WERI-Rb-1 (cell line): Measurements from ENCODE around the gene SPATA32.

Experiments
- DNase-seq: peaks from one replicate; pipeline ENCODE4 v3.0.0-alpha.2; 2020
- H3K27ac ChIP-seq: fragments of 250-450 bp; sonication (Bioruptor Pico); 2 replicates; pipeline ENCODE4 v1.5.1; 2020; ENCODE audit warnings: mild to moderate bottlenecking, moderate library complexity
- H3K27me3 ChIP-seq: fragments of 250-450 bp; sonication (Bioruptor Pico); 2 replicates; pipeline ENCODE4 v1.5.1; 2021; ENCODE audit warnings: mild to moderate bottlenecking, low read depth, moderate library complexity; ENCODE audit not compliant: insufficient read depth, severe bottlenecking
- H3K36me3 ChIP-seq: fragments of 250-450 bp; sonication (Bioruptor Pico); 2 replicates; pipeline ENCODE4 v1.5.1; 2020; ENCODE audit warnings: mild to moderate bottlenecking, moderate library complexity
- H3K4me3 ChIP-seq: 2 replicates; pipeline ENCODE4 v1.5.1; 2011; ENCODE audit warnings: low read depth, mild to moderate bottlenecking, control low read depth, low read length
- H3K9me3 ChIP-seq: fragments of 250-450 bp; sonication (Bioruptor Pico); 2 replicates; pipeline ENCODE4 v1.5.1; 2021; ENCODE audit warnings: mild to moderate bottlenecking, moderate library complexity; ENCODE audit not compliant: severe bottlenecking
- TF ChIP-seq, protein P1 (sequence below): IDR thresholded peaks from 2 replicates; pipeline ENCODE4 v1.5.1; 2011; ENCODE audit warnings: low read depth, mild to moderate bottlenecking, control low read depth, inconsistent platforms, low read length

Gene SPATA32

DNA sequence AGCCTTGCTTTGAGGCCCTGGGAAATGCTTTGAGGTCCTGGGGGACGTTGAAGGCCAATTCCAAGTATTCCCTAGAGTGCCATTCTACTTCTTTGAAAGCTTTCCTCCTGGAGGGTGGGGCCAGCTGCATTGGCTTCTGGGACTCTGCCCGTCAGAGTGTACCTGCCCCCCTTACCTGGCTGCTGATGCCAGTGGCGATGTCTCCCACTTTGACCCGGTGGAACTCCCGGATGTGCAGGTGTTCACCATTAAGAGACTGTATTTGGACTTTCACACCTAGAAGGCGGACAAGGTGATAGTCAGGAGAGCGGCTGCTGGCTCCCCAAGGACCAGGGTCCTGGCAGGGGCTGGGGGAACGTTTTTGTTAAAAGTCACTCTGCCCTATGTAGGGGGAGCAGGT is 3.1 kb upstream of the SPATA32 start:
- TF ChIP-seq, protein P1, sequence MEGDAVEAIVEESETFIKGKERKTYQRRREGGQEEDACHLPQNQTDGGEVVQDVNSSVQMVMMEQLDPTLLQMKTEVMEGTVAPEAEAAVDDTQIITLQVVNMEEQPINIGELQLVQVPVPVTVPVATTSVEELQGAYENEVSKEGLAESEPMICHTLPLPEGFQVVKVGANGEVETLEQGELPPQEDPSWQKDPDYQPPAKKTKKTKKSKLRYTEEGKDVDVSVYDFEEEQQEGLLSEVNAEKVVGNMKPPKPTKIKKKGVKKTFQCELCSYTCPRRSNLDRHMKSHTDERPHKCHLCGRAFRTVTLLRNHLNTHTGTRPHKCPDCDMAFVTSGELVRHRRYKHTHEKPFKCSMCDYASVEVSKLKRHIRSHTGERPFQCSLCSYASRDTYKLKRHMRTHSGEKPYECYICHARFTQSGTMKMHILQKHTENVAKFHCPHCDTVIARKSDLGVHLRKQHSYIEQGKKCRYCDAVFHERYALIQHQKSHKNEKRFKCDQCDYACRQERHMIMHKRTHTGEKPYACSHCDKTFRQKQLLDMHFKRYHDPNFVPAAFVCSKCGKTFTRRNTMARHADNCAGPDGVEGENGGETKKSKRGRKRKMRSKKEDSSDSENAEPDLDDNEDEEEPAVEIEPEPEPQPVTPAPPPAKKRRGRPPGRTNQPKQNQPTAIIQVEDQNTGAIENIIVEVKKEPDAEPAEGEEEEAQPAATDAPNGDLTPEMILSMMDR = no peak
- Histone ChIP-seq H3K9me3 (no peaks in the 10 kb centered on the region), H3K4me3 (no peak overlapping the region), H3K36me3 (peaks cover 80% of the 10 kb centered on the region), H3K27ac (no peak overlapping the region), H3K27me3 (no peaks in the 10 kb centered on the region)
- DNase-seq = no peak

DNA sequence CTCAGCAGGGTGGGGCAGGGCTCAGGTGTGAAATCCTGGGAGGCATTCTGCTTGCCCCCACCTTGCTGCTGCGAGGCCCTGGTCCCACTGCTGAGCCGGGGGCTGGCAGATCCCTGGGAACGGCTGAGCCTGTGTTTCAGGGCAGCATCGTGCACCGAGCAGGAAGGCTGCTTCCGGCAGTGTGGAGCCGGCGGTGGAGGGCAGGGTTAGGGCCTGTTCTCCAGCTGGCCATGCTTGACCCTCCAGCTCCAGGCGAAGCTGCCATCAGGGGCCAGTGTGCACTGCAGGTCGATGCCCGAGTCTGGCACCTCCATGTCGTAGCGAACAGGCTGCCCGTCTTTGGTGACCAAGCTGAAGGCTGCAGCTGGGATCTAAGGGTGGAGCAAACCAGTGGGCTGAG is 2.5 kb upstream of the SPATA32 start:
- Histone ChIP-seq H3K9me3 (no peaks in the 10 kb centered on the region), H3K4me3 (no peak overlapping the region), H3K27ac (no peak overlapping the region), H3K27me3 (no peaks in the 10 kb centered on the region), H3K36me3 (peaks cover 74% of the 10 kb centered on the region)
- no peak for DNase-seq
- TF ChIP-seq, protein P1 = no peak

DNA sequence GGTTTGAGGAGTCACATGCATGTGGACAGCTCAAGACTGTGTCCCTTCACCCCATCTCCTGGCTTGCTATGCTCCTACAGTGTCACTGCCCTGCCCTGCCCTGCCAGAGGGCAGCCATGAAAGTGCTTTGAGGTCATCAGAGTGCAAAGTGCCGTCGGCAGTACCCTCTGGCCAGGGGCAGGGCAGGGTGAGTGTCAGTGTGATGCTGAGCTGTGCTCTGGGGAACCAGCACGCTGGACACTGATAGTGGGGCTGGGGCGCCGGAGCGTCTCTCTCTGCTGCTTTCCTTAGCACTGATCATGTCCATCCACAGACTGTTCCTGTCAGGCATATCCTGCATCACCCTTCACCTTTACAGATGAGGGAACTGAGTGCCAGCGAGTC is 1.6 kb upstream of the SPATA32 start:
- DNase-seq = no peak
- Histone ChIP-seq H3K36me3 (peaks cover 64% of the 10 kb centered on the region), H3K27me3 (no peaks in the 10 kb centered on the region), H3K4me3 (no peak overlapping the region), H3K27ac (no peak overlapping the region), H3K9me3 (no peaks in the 10 kb centered on the region)
- TF ChIP-seq, protein P1 = no peak

DNA sequence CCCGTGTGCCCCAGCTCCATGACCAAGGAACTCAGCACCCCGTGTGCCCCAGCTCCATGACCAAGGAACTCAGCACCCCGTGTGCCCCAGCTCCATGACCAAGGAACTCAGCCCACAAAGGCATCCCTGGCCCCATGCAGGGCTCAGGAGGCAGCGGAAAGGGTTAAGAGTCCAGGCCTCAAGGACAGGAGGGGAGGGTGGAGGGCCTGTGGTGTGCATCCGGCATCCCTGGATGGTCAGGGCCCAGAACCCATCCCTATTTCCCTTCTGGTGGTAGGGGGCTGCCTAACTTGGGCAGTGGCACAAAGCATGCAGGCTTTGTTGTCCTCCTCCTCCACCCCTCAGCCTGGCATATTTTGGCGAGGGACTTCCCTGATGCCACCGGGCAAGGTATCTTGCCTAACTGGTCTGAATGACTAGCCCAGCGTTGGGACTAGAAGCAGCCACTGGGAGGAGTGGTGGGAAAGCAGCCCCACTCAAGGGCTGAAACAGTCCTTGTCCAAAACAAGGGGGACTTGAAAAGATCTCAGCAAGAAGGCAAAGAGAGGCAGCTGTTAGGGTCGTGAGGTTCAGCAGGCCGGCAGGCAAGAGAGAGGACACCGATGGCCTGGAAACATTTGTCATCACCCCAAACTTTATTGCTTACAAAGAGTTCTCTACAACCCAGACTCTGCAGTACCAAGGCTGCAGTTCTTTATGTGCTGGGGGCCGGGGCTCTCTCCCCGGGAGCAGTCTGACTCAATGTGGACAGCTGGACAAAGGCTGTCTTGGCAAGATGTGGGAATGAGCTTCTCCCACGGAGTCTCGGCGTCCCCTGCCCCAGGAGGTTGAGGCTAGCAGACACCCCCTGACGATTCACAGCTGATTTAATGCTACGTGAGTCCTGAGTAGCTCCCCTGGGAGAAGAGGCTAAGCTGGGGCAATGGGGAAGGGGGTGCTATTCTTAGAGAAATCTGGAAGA is 902 bp upstream of the SPATA32 start:
- Histone ChIP-seq H3K27ac (no peak overlapping the region), H3K9me3 (no peaks in the 10 kb centered on the region), H3K36me3 (peaks cover 58% of the 10 kb centered on the region), H3K4me3 (no peak overlapping the region), H3K27me3 (no peaks in the 10 kb centered on the region)
- no peak for DNase-seq
- TF ChIP-seq, protein P1 = no peak

DNA sequence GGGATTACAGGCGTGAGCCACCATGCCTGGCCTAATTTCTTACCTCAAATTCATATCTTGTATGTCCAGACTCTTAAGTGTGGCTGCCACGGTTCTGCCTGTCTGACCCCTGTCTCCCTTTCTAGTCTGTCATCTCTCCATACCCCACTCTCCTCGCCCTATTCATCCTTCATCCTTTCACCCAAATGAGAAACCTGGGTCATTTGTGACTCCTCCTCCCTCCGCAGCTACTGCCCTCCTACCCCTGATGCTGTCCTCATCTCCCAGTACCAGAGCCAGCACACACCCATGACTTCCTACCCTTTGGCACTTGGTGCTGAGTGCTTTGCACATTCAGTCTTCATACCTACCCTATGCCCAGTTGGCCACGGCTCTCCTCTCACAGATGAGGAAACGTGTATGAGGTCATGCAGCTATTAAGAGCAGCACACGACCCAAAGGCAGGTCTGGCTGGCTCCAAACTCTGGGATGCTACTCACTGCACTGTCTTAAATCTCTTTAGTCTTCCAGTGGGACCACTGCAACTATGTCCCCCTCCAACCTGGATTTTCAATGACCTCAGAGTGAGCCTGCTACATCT is 1.6 kb downstream of the SPATA32 start:
- TF ChIP-seq, protein P1 = no peak
- DNase-seq = no peak
- H3K27ac ChIP-seq = no peak overlapping the region

More for the DNA sequence above, 1.6 kb downstream of the SPATA32 start:
- Histone ChIP-seq H3K27me3 (no peaks in the 10 kb centered on the region), H3K9me3 (no peaks in the 10 kb centered on the region), H3K36me3 (peaks cover 33% of the 10 kb centered on the region), H3K4me3 (no peak overlapping the region)
